ENCODE measurements around the gene KLHL2.
"Not testable (repeated sequence)": the region's sequence is repeated elsewhere in the genome, so short reads cannot be mapped to it uniquely, and the experiment has no call there.

GRCh38 chr4:165238041-165238640, 30.8 kb downstream of the KLHL2 start:
- TF ChIP-seq CTCF (conservative IDR thresholded peaks at IDR 0.05; ENCODE audit: low read depth in 2 of 2); POLR2AphosphoS5 (IDR thresholded peaks at IDR 0.05; ENCODE audit: low read depth); EZH2 (IDR thresholded peaks at IDR 0.05; ENCODE audit: low read depth, unreplicated experiment); ZNF462 (CRISPR knock-in tag; IDR thresholded peaks at IDR 0.05); JUNB (IDR thresholded peaks at IDR 0.05; ENCODE audit: unreplicated experiment); CREB1 (CRISPR knock-in tag; IDR thresholded peaks at IDR 0.05; ENCODE audit: low read depth); REST (IDR thresholded peaks at IDR 0.05; ENCODE audit: unreplicated experiment); NANOG (IDR thresholded peaks at IDR 0.05; ENCODE audit: borderline replicate concordance); ZNF114 (CRISPR knock-in tag; IDR thresholded peaks at IDR 0.05): not testable (repeated sequence)

All from GM23338 (cell line).